ENCODE measurements around the gene ELL2. TPM values are rescaled to one million over a fixed set of nuclear protein-coding genes. Genes with fewer than 3 reads are reported as not detected.

ELL2 gene
- total and polyA plus RNA-seq, 9 of the 15 experiments (the other 6 are each of a cell fraction or from before 2014, with no cell fraction given) = 4.3 to 18.3 (median 14.5) TPM

GRCh38 chr5:95842854-95843544 is 118.7 kb downstream of the ELL2 start (continued):
- TF ChIP-seq PRMT5 (CRISPR knock-in tag; IDR thresholded peaks at IDR 0.05) = no peak
- 0 out of 2 replicates have a peak, but pooled peaks have one; percentile 5 for TF ChIP-seq SPI1 (IDR thresholded peaks at IDR 0.05; ENCODE audit: borderline replicate concordance, low read depth, low read length)
- no peak for TF ChIP-seq CSDE1 (IDR thresholded peaks at IDR 0.05)
- TF ChIP-seq RFX7 (CRISPR knock-in tag; IDR thresholded peaks at IDR 0.05) = no peak
- TF ChIP-seq ARID1B (IDR thresholded peaks at IDR 0.05) = peak; percentile 31; the same call in 1 of the 2 replicates
- TF ChIP-seq CBFA2T3 (IDR thresholded peaks at IDR 0.05) = no peak
- no peak for TF ChIP-seq ARNT (IDR thresholded peaks at IDR 0.05)
- 0 out of 2 replicates have a peak, but pooled peaks have one; percentile 13 for TF ChIP-seq ATF3 (IDR thresholded peaks at IDR 0.05)
- TF ChIP-seq ATF3 (CRISPR knock-in tag; conservative IDR thresholded peaks at IDR 0.05) = no peak
- TF ChIP-seq ARID3A (IDR thresholded peaks at IDR 0.05; ENCODE audit: borderline replicate concordance, low read depth, low read length) = 0 out of 2 replicates have a peak, but pooled peaks have one; percentile 21
- TF ChIP-seq ETV1 (tag; conservative IDR thresholded peaks at IDR 0.05; ENCODE audit: low read depth) = 0 out of 2 replicates have a peak, but pooled peaks have one; percentile 18
- no peak for TF ChIP-seq HLTF (IDR thresholded peaks at IDR 0.05)
- TF ChIP-seq HNRNPUL1 (IDR thresholded peaks at IDR 0.05; ENCODE audit: low read length) = no peak
- TF ChIP-seq BCOR (IDR thresholded peaks at IDR 0.05) = no peak
- TF ChIP-seq ZNF766 (CRISPR knock-in tag; conservative IDR thresholded peaks at IDR 0.05) = peak; percentile 53; the same call in 1 of the 2 replicates
- 0 out of 2 replicates have a peak, but pooled peaks have one; percentile 22 for TF ChIP-seq GTF2F1 (IDR thresholded peaks at IDR 0.05; ENCODE audit: low read depth, low read length)
- TF ChIP-seq THRAP3 (IDR thresholded peaks at IDR 0.05; ENCODE audit: borderline replicate concordance) = no peak
- TF ChIP-seq ZBTB40 (IDR thresholded peaks at IDR 0.05) = 0 out of 2 replicates have a peak, but pooled peaks have one; percentile 2
- no peak for TF ChIP-seq ZBTB40 (CRISPR knock-in tag; IDR thresholded peaks at IDR 0.05)

Measured in K562 (cell line).